ENCODE results near the gene PRKACB. TPM values are rescaled to one million over a fixed set of nuclear protein-coding genes. Genes with fewer than 3 reads are reported as not detected.

The PRKACB gene
- total and polyA plus RNA-seq, 8 donors = 22.4 to 54.9 (median 45.3) TPM

GRCh38 chr1:84168783-84169182 is 24.7 kb downstream of the PRKACB start:
- DNase-seq = no peak
- intact Hi-C loops (cut with DNase I) = no loop called here
- H3K4me3 ChIP-seq = no peak overlapping the region
- ATAC-seq = no peak
- H3K36me3 ChIP-seq = no peaks in the 10 kb centered on the region
- no peaks in the 10 kb centered on the region for H3K27me3 ChIP-seq
- no peaks in the 10 kb centered on the region for H3K9me3 ChIP-seq
- no peak overlapping the region for H3K27ac ChIP-seq
- no peaks in the 10 kb centered on the region for H3K4me1 ChIP-seq
- no peak for TF ChIP-seq CTCF (IDR thresholded peaks at IDR 0.05)

DNA sequence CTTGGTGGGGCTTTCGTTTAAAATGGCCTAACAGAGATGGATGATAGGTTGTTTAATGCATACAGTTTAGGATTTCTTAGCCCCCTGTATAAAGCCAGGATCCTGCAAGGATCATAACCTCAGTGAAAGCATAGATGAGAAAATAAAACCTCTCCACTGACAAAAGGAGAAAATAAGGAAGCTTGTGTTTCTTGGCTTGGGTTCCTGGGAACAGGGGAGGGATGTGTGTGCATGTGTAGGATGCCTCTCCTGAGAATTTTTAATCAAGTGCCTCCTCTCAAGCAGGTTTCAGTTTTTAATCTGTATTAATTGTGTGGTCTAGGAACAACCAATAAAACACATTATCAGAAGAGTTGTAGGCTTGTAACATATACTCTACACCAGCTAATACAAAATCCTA is 26.1 kb downstream of the PRKACB start:
- Histone ChIP-seq H3K9me3 (no peaks in the 10 kb centered on the region), H3K27ac (no peak overlapping the region), H3K4me3 (no peak overlapping the region), H3K4me1 (no peaks in the 10 kb centered on the region), H3K27me3 (no peaks in the 10 kb centered on the region), H3K36me3 (no peaks in the 10 kb centered on the region)
- no peak for ATAC-seq
- intact Hi-C loops (cut with DNase I) = no loop called here
- no peak for TF ChIP-seq CTCF (IDR thresholded peaks at IDR 0.05)
- no peak for DNase-seq

- TF ChIP-seq CTCF (IDR thresholded peaks at IDR 0.05) = no peak
- Histone ChIP-seq H3K27ac (no peak overlapping the region), H3K27me3 (no peaks in the 10 kb centered on the region), H3K4me3 (no peak overlapping the region), H3K4me1 (no peaks in the 10 kb centered on the region), H3K36me3 (no peaks in the 10 kb centered on the region), H3K9me3 (no peaks in the 10 kb centered on the region)
- intact Hi-C loops (cut with DNase I) = no loop called here
- DNase-seq (no peak), ATAC-seq (no peak)
Observed at GRCh38 chr1:84171481-84171880, 27.4 kb downstream of the PRKACB start.

DNA sequence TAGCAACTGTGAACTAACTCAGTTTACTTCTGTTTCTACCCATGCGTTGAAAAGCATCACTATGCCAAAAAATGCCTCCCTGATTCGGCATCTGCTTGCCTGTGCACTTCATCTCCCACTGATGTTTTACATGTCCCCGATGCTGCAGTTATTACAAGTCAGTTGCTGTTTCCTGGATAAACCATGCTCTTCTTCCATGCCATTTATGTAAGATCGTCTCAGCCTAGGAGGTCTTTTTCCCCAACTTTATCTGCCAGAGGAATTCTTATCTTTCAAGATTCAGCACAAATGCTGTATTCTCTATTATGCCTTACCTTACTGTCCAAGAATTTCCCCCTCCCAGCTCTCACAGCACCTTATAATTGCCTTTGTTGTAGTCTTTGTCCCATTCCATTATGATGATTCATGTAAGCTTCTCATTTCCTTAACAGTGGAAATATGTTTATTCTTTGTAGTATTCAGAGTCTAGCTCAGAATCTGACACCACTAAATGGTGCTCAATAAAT is 30.0 kb downstream of the PRKACB start:
- Histone ChIP-seq H3K4me3 (no peak overlapping the region), H3K27me3 (no peaks in the 10 kb centered on the region), H3K9me3 (no peaks in the 10 kb centered on the region), H3K27ac (no peak overlapping the region), H3K36me3 (no peaks in the 10 kb centered on the region), H3K4me1 (no peaks in the 10 kb centered on the region)
- DNase-seq = no peak
- intact Hi-C loops (cut with DNase I) = no loop called here
- TF ChIP-seq CTCF (IDR thresholded peaks at IDR 0.05) = no peak
- ATAC-seq = peak; percentile 30

DNA sequence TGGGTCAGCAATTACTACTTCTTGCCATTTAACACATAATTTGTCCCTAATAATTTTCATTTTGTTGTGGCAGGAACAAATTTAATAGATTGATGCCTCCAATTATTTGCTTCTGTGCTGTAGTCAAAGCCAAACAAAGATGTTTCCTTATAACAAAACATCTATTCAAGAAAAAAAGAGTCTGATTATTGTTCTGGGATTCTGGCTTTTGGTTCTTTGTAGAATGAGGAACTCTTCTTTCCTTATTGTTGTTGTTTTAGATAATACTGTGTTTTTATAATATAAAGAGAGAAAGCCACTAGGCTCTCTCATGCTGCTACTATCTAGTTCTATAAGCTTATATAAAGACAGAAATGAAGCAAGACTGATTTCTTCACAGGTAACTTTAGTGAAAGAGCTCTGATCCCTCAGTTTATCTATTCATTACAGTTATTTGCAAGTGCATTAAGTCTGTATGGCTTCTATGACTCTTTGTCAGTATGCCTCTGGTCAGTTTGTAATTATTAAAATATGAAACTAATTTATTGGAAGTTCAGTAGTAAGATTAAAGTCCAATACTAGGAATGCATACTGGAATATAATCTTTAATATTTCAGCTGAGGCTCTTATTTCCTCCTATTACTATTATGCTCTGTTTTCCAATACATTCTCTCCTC is 37.4 kb downstream of the PRKACB start:
- no peaks in the 10 kb centered on the region for H3K4me1 ChIP-seq

More for the DNA sequence above, 37.4 kb downstream of the PRKACB start:
- Histone ChIP-seq H3K36me3 (peaks cover 0 to 7% of the 10 kb centered on the region in 2 donors), H3K4me3 (no peak overlapping the region), H3K27me3 (no peaks in the 10 kb centered on the region), H3K27ac (no peak overlapping the region), H3K9me3 (no peaks in the 10 kb centered on the region)
- DNase-seq (no peak), ATAC-seq (no peak)
- intact Hi-C loops (cut with DNase I) = no loop called here
- no peak for TF ChIP-seq CTCF (IDR thresholded peaks at IDR 0.05)

Data from left lung (tissue), 10 donors.